WERI-Rb-1 (cell line): ENCODE measurements around the gene USP7.

Source experiments
- DNase-seq: peaks from one replicate; pipeline ENCODE4 v3.0.0-alpha.2; 2020
- H3K27ac ChIP-seq: fragments of 250-450 bp; sonication (Bioruptor Pico); 2 replicates; pipeline ENCODE4 v1.5.1; 2020; ENCODE audit warnings: mild to moderate bottlenecking, moderate library complexity
- H3K27me3 ChIP-seq: fragments of 250-450 bp; sonication (Bioruptor Pico); 2 replicates; pipeline ENCODE4 v1.5.1; 2021; ENCODE audit warnings: mild to moderate bottlenecking, low read depth, moderate library complexity; ENCODE audit not compliant: insufficient read depth, severe bottlenecking
- H3K36me3 ChIP-seq: fragments of 250-450 bp; sonication (Bioruptor Pico); 2 replicates; pipeline ENCODE4 v1.5.1; 2020; ENCODE audit warnings: mild to moderate bottlenecking, moderate library complexity
- H3K4me3 ChIP-seq: 2 replicates; pipeline ENCODE4 v1.5.1; 2011; ENCODE audit warnings: low read depth, mild to moderate bottlenecking, control low read depth, low read length
- H3K9me3 ChIP-seq: fragments of 250-450 bp; sonication (Bioruptor Pico); 2 replicates; pipeline ENCODE4 v1.5.1; 2021; ENCODE audit warnings: mild to moderate bottlenecking, moderate library complexity; ENCODE audit not compliant: severe bottlenecking
- CTCF ChIP-seq: IDR thresholded peaks from 2 replicates; pipeline ENCODE4 v1.5.1; 2011; ENCODE audit warnings: low read depth, mild to moderate bottlenecking, control low read depth, inconsistent platforms, low read length

Gene USP7

GRCh38 chr16:8957063-8957397 is 6.7 kb downstream of the USP7 start:
- TF ChIP-seq CTCF: no peak
- H3K9me3 ChIP-seq: no peaks in the 10 kb centered on the region
- no peak overlapping the region for H3K27ac ChIP-seq
- H3K4me3 ChIP-seq: no peak overlapping the region
- peaks cover 3% of the 10 kb centered on the region for H3K36me3 ChIP-seq
- no peaks in the 10 kb centered on the region for H3K27me3 ChIP-seq
- DNase-seq: no peak

- no peak overlapping the region for H3K27ac ChIP-seq
- no peaks in the 10 kb centered on the region for H3K36me3 ChIP-seq
- no peak for TF ChIP-seq CTCF
- no peak overlapping the region for H3K4me3 ChIP-seq
- no peak for DNase-seq
- no peaks in the 10 kb centered on the region for H3K9me3 ChIP-seq
- H3K27me3 ChIP-seq: no peaks in the 10 kb centered on the region
Observed at GRCh38 chr16:8956265-8957062, 7.2 kb downstream of the USP7 start.

GRCh38 chr16:8955828-8956227 is 7.9 kb downstream of the USP7 start:
- Histone ChIP-seq H3K9me3 (no peaks in the 10 kb centered on the region), H3K27ac (no peak overlapping the region), H3K36me3 (no peaks in the 10 kb centered on the region), H3K27me3 (no peaks in the 10 kb centered on the region), H3K4me3 (no peak overlapping the region)
- TF ChIP-seq CTCF: no peak
- DNase-seq: no peak

GRCh38 chr16:8953064-8953463 is 10.6 kb downstream of the USP7 start:
- Histone ChIP-seq H3K27ac (no peak overlapping the region), H3K9me3 (no peaks in the 10 kb centered on the region), H3K27me3 (no peaks in the 10 kb centered on the region), H3K4me3 (no peak overlapping the region), H3K36me3 (no peaks in the 10 kb centered on the region)
- no peak for TF ChIP-seq CTCF
- no peak for DNase-seq

GRCh38 chr16:8952281-8952751 is 11.4 kb downstream of the USP7 start:
- Histone ChIP-seq H3K36me3 (no peaks in the 10 kb centered on the region), H3K27ac (no peak overlapping the region), H3K27me3 (no peaks in the 10 kb centered on the region), H3K9me3 (no peaks in the 10 kb centered on the region), H3K4me3 (no peak overlapping the region)
- no peak for TF ChIP-seq CTCF
- no peak for DNase-seq
